PC-3 (cell line): Measurements from ENCODE around the gene SH3BP5. TPM values are rescaled to one million over a fixed set of nuclear protein-coding genes. Genes with fewer than 3 reads are reported as not detected.
A peak's percentile ranks its signal among the peaks of the same experiment; 100 is the strongest.

Experiments
- ATAC-seq: fragments of 200-7000 bp; cut with Tn5 transposase; 2 replicates; pipeline ENCODE4 v1.9.1; 2020; ENCODE audit warnings: mild to moderate bottlenecking, moderate library complexity
- BruUV-seq: library from RNA; stranded (reverse); fragments of 400-500 nt; replicated peaks from 2 replicates; lab custom pipeline; 2021; lab: Mats Ljungman, UMichigan
- CTCF ChIA-PET: fragments of 300-600 bp; sonication (Branson Sonifier 250); formaldehyde crosslinking; loops from one replicate; lab custom pipeline; 2022; ENCODE audit warnings: antibody characterized with exemption; lab: Charles Lee
- POLR2A ChIA-PET: fragments of 300-600 bp; sonication (Branson Sonifier 250); formaldehyde crosslinking; loops from one replicate; lab custom pipeline; 2022; ENCODE audit warnings: antibody characterized with exemption; ENCODE audit not compliant: unreplicated experiment; lab: Charles Lee
- DNase-seq: peaks from one replicate; pipeline ENCODE4 v3.0.0-alpha.2; 2015
- H2AFZ ChIP-seq: fragments of 300-600 bp; sonication (generic); 2 replicates; pipeline ENCODE4 v1.6.0; 2016; ENCODE audit warnings: antibody characterized with exemption, low read length
- H3F3A ChIP-seq: fragments of 300-600 bp; sonication (generic); one replicate; pipeline ENCODE4 v1.6.0; 2017; ENCODE audit warnings: antibody characterized with exemption, low read length, control low read depth, mild to moderate bottlenecking; ENCODE audit not compliant: unreplicated experiment
- H3K27ac ChIP-seq: fragments of 300-600 bp; sonication (generic); 2 replicates; pipeline ENCODE4 v1.5.1; 2016; ENCODE audit warnings: mild to moderate bottlenecking, low read length
- H3K27me3 ChIP-seq: fragments of 300-600 bp; sonication (generic); 2 replicates; pipeline ENCODE4 v1.6.1; 2016; ENCODE audit warnings: low read length, mixed read lengths
- H3K36me3 ChIP-seq: fragments of 300-600 bp; sonication (generic); 2 replicates; pipeline ENCODE4 v1.6.1; 2016; ENCODE audit warnings: low read depth, mixed run types, low read length, mixed read lengths
- H3K4me1 ChIP-seq: fragments of 300-600 bp; sonication (generic); 2 replicates; pipeline ENCODE4 v1.5.1; 2016; ENCODE audit warnings: low read length; ENCODE audit not compliant: insufficient read depth
- H3K4me2 ChIP-seq: fragments of 300-600 bp; sonication (generic); 2 replicates; pipeline ENCODE4 v1.6.0; 2016; ENCODE audit warnings: low read length
- H3K4me3 ChIP-seq: fragments of 300-600 bp; sonication (generic); 2 replicates; pipeline ENCODE4 v1.5.1; 2016; ENCODE audit warnings: mild to moderate bottlenecking, low read length, mixed read lengths
- H3K79me2 ChIP-seq: fragments of 300-600 bp; sonication (generic); 2 replicates; pipeline ENCODE4 v1.6.1; 2017; ENCODE audit warnings: low read length, mixed read lengths
- H3K9ac ChIP-seq: fragments of 300-600 bp; sonication (generic); 2 replicates; pipeline ENCODE4 v1.6.0; 2016; ENCODE audit warnings: mild to moderate bottlenecking, low read length
- H3K9me2 ChIP-seq: fragments of 300-600 bp; sonication (generic); replicated peaks from 2 replicates; pipeline ENCODE4 v1.6.1; 2016; ENCODE audit warnings: mixed run types, low read length, mixed read lengths
- H3K9me3 ChIP-seq: fragments of 300-600 bp; sonication (generic); 2 replicates; pipeline ENCODE4 v1.6.1; 2016; ENCODE audit warnings: low read length, mixed read lengths
- H4K20me1 ChIP-seq: fragments of 300-600 bp; sonication (generic); 2 replicates; pipeline ENCODE4 v1.6.1; 2016; ENCODE audit warnings: low read length, mixed read lengths
- CTCF ChIP-seq: fragments of 300-600 bp; sonication (generic); conservative IDR thresholded peaks from 2 replicates; pipeline ENCODE4 v1.5.1; 2017; ENCODE audit warnings: antibody characterized with exemption, low read depth, mild to moderate bottlenecking, low read length
- EZH2 ChIP-seq: fragments of 300-600 bp; sonication (generic); IDR thresholded peaks from one replicate; pipeline ENCODE4 v1.6.1; 2017; ENCODE audit warnings: antibody characterized with exemption, mild to moderate bottlenecking, low read length; ENCODE audit not compliant: unreplicated experiment
- EZH2phosphoT487 ChIP-seq: fragments of 300-600 bp; sonication (generic); IDR thresholded peaks from 2 replicates; pipeline ENCODE4 v1.6.1; 2018; ENCODE audit warnings: mild to moderate bottlenecking, antibody characterized with exemption, low read length, borderline replicate concordance
- intact Hi-C: fragments of 100-400 bp; cut with micrococcal nuclease; formaldehyde crosslinking; loops from 2 replicates; pipeline ENCODE4 v1.9.0; 2023
- total RNA-seq: library from RNA; depleted of rRNA; stranded (reverse); fragments of >200 nt; gene quantifications from 2 replicates; pipeline ENCODE4 v1.2.3, GENCODE V29; 2014

The SH3BP5 gene
- total RNA-seq, 1 experiment from 2014 or later: 21.2 TPM

- H4K20me1 ChIP-seq: peaks cover 13% of the 10 kb centered on the region
- POLR2A ChIA-PET: interaction anchor here (0.6 kb wide), 2 partner anchors 34 to 129 kb away, joined by 5 read pairs; no protein-coding TSS in a partner anchor
- peaks cover 27% of the 10 kb centered on the region for H3K4me1 ChIP-seq
- CTCF ChIA-PET: interaction anchor here (0.6 to 1.1 kb wide), 5 partner anchors 61 to 199 kb away, joined by 3 to 5 read pairs (median 3); no protein-coding TSS in a partner anchor
- peak overlapping the region; percentile 88 for H3K9ac ChIP-seq
- TSS peak; percentile 51 for BruUV-seq
- peaks cover 12% of the 10 kb centered on the region; the same call in 1 of the 2 replicates for H3K36me3 ChIP-seq
- ATAC-seq: peak; percentile 33
- H3K4me3 ChIP-seq: peak overlapping the region; percentile 92
- peaks cover 50% of the 10 kb centered on the region for H3K79me2 ChIP-seq
- peak overlapping the region; percentile 28 for H3K27ac ChIP-seq
- H3K9me2 ChIP-seq: no peaks in the 10 kb centered on the region
- intact Hi-C loops: loop anchor here (5.0 kb wide), 1 partner anchor 100 kb away; no protein-coding TSS in a partner anchor
- TF ChIP-seq CTCF (no peak), EZH2 (no peak), EZH2phosphoT487 (no peak)
- no peaks in the 10 kb centered on the region for H3K9me3 ChIP-seq
- H2AFZ ChIP-seq: peak overlapping the region; percentile 90
- H3K27me3 ChIP-seq: no peaks in the 10 kb centered on the region
- H3K4me2 ChIP-seq: peak overlapping the region; percentile 78
- peak; percentile 48 for DNase-seq
- H3F3A ChIP-seq: no peaks in the 10 kb centered on the region
Measured at GRCh38 chr3:15206662-15207576, 125.5 kb downstream of the SH3BP5 start.

GRCh38 chr3:15205934-15206661, 126.3 kb downstream of the SH3BP5 start, which contains the start of gene CAPN7:
TSS of gene CAPN7 (plus strand) at chr3:15206246. CDS start at chr3:15206496, 250 bp downstream.
- Histone ChIP-seq H3K27me3 (no peaks in the 10 kb centered on the region), H3K9me3 (no peaks in the 10 kb centered on the region), H3K4me2 (peak within 1 kb of the TSS; percentile 78), H3K4me1 (peaks cover 27% of the 10 kb centered on the region), H3K36me3 (peaks cover 9% of the 10 kb centered on the region; the same call in 1 of the 2 replicates), H3K9me2 (no peaks in the 10 kb centered on the region), H2AFZ (peak within 1 kb of the TSS; percentile 90), H3K4me3 (peak within 1 kb of the TSS; percentile 92), H4K20me1 (peaks cover 13% of the 10 kb centered on the region), H3K9ac (peak within 1 kb of the TSS; percentile 88), H3F3A (no peaks in the 10 kb centered on the region), H3K27ac (peak within 1 kb of the TSS; percentile 28), H3K79me2 (peaks cover 48% of the 10 kb centered on the region)
- peak; percentile 90 for ATAC-seq
- POLR2A ChIA-PET: interaction anchor here (0.6 to 0.8 kb wide), 7 partner anchors 16 to 947 kb away, joined by 3 to 10 read pairs (median 5); partner anchors contain the start of gene MRPS25
- DNase-seq: peak; percentile 96
- CTCF ChIA-PET: interaction anchor here (0.6 to 1.1 kb wide), 4 partner anchors 62 to 1062 kb away, joined by 3 to 5 read pairs (median 5); no protein-coding TSS in a partner anchor
- intact Hi-C loops: loop anchor here (5.0 kb wide), 1 partner anchor 99 kb away; no protein-coding TSS in a partner anchor
- TF ChIP-seq EZH2phosphoT487 (peak; percentile 88), CTCF (peak; percentile 46), EZH2 (no peak)
- BruUV-seq: no TSS peak
